Gastrocnemius medialis (tissue), 4 donors: Measurements from ENCODE around the gene ARAP3.

Experiments used
- POLR2A ChIP-seq, 2 donors: fragments of 450-650 bp; IDR thresholded peaks; one replicate each; pipeline ENCODE4 v1.6.1; 2017; ENCODE audit warnings: antibody characterized with exemption in 2 of 2, mild to moderate bottlenecking in 2 of 2, moderate library complexity in 2 of 2
- TF ChIP-seq, protein P1 (sequence below), 5 experiments: fragments of 450-650 bp in 3 of 5; fragments of 200-600 bp in 2 of 5; sonication (generic) in 2 of 5; IDR thresholded peaks in 4 of 5; conservative IDR thresholded peaks in 1 of 5; 1 replicate in 4 of 5; 2 replicates in 1 of 5; pipeline ENCODE4 v1.5.1; 2016 to 2019; ENCODE audit warnings: antibody characterized with exemption in 5 of 5, mild to moderate bottlenecking in 3 of 5, moderate library complexity in 3 of 5

DNA sequence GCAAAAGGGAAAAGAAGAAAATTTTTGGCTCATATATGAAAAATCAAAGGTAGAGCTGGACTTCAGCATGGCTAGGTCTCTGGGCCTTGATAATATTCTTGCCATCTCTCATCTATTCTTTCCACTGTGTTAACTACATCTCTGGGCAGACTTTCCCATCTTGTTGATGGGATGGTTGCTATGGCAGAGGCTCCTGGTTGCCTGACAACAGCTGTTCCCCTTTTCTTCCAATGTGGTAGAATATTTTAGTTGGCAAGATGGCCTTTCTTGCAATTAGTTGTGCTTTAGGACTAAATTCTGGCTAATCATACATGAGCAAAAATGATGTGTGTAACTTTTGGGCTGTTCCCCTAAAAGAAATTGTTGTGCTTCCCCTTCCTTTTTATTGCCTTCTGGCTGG lies 40.2 kb upstream of the ARAP3 start:
- TF ChIP-seq, protein P1, sequence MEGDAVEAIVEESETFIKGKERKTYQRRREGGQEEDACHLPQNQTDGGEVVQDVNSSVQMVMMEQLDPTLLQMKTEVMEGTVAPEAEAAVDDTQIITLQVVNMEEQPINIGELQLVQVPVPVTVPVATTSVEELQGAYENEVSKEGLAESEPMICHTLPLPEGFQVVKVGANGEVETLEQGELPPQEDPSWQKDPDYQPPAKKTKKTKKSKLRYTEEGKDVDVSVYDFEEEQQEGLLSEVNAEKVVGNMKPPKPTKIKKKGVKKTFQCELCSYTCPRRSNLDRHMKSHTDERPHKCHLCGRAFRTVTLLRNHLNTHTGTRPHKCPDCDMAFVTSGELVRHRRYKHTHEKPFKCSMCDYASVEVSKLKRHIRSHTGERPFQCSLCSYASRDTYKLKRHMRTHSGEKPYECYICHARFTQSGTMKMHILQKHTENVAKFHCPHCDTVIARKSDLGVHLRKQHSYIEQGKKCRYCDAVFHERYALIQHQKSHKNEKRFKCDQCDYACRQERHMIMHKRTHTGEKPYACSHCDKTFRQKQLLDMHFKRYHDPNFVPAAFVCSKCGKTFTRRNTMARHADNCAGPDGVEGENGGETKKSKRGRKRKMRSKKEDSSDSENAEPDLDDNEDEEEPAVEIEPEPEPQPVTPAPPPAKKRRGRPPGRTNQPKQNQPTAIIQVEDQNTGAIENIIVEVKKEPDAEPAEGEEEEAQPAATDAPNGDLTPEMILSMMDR (IDR thresholded peaks at IDR 0.05 in 4 of 5, conservative IDR thresholded peaks at IDR 0.05 in 1 of 5): no peak
- no peak for TF ChIP-seq POLR2A (IDR thresholded peaks at IDR 0.05)
